ENCODE results near the gene HHIPL1.

The HHIPL1 gene

DNA sequence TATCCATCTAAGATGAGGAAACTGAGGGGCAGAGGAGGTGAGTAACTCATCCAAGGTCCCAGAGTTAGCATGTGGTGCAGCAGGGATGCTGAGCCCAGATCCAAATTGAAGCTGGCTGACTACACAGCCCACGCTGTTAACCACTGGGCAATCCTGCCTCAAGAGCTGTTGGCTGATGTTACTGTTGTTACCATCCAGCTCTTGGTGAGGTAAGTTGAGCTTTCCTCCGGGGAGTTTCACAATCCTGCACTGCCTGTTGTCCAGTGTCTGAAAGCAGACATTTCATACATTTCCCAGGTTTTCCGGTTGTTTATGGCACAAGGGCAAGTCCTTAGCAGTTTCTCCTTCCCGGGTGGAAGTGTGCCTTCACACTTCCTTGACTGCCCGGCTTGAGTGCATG is 53.7 kb downstream of the HHIPL1 start:
- no peak overlapping the region for H4K12ac ChIP-seq (ENCODE audit: low read depth, low read length)
- H3K4me1 ChIP-seq (ENCODE audit: control insufficient read depth in 1 of 2, insufficient read depth in 2 of 2, low read length in 2 of 2), result peaks cover 6 to 14% of the 10 kb centered on the region in 2 experiments
- H3K27ac ChIP-seq (ENCODE audit: low read depth, low read length), result no peak overlapping the region
- no peaks in the 10 kb centered on the region for H3K36me3 ChIP-seq (ENCODE audit: control insufficient read depth in 1 of 2, insufficient read depth in 2 of 2, low read length in 2 of 2)
- no peak overlapping the region for H3K9ac ChIP-seq (ENCODE audit: low read length)
- H3K9me3 ChIP-seq (ENCODE audit: insufficient read depth, low read depth, low read length), result peaks cover 3% of the 10 kb centered on the region
- peaks cover 2% of the 10 kb centered on the region for H3K79me1 ChIP-seq (ENCODE audit: low read length)
- H3K79me2 ChIP-seq (ENCODE audit: control insufficient read depth, insufficient read depth, low read length, poor library complexity), result no peaks in the 10 kb centered on the region
- H3K14ac ChIP-seq (ENCODE audit: low read length), result no peak overlapping the region
- no peak overlapping the region for H3K23ac ChIP-seq (ENCODE audit: low read length)
- H4K91ac ChIP-seq (ENCODE audit: low read depth, low read length), result no peak overlapping the region
- H3K27me3 ChIP-seq (ENCODE audit: insufficient read depth, low read length), result no peaks in the 10 kb centered on the region
- H2BK12ac ChIP-seq (ENCODE audit: low read length), result no peak overlapping the region
- H3K4me3 ChIP-seq (ENCODE audit: low read depth, low read length), result no peak overlapping the region
- DNase-seq, result no peak
- no peak overlapping the region for H2BK120ac ChIP-seq (ENCODE audit: insufficient read depth, low read length, poor library complexity)
- no CpG with 5 or more reads among the region's 5 CpGs for whole genome bisulfite sequencing (ENCODE audit: extremely low coverage, insufficient coverage, insufficient read length)
- no peak overlapping the region for H3K4ac ChIP-seq (ENCODE audit: low read depth, low read length)
- H2AFZ ChIP-seq (ENCODE audit: insufficient read depth, low read length, poor library complexity), result no peak overlapping the region
- no peak overlapping the region for H2AK5ac ChIP-seq (ENCODE audit: low read length)
- H2BK5ac ChIP-seq (ENCODE audit: low read depth, low read length, poor library complexity), result no peak overlapping the region
- no peak overlapping the region for H3K18ac ChIP-seq (ENCODE audit: low read length)
- H4K8ac ChIP-seq (ENCODE audit: low read depth, low read length), result no peak overlapping the region
- H3K4me2 ChIP-seq (ENCODE audit: low read length), result no peak overlapping the region

DNA sequence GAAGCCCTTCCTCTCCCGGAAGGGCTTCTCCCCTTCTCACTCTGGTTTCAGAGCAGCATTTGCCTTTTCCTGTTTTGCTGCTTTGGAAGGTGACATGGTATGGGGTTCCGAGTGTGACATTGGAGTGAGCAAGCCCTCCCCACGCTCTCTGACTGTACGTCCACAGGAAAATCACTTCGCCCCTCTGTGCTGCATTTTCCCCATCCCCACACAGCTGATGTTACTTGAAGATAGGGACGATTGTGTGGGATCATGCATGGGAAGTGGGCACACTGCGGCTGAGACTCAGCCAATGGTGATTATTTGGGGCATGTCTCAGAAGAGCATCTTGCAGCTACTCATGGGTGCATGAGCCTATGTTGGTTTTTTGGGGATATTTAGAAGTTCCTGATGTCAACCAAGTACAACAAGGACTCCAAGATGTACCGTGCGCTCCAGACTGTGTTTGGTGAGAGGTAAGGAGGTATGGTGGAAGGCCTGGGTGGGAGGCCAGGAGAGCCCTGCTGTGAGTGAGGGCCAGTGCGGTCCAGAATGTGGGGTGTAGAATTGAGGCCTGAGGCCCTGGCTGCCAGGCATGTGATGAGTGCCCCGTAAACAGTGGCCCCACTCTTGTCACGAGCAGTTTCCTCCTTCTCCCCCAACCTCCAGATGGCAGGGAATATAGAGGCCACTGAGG is 54.3 kb downstream of the HHIPL1 start:
- Histone ChIP-seq H4K12ac (ENCODE audit: low read depth, low read length) (no peak overlapping the region), H3K79me1 (ENCODE audit: low read length) (peaks cover 2% of the 10 kb centered on the region), H4K91ac (ENCODE audit: low read depth, low read length) (no peak overlapping the region), H2AK5ac (ENCODE audit: low read length) (no peak overlapping the region), H3K4me1 (ENCODE audit: control insufficient read depth in 1 of 2, insufficient read depth in 2 of 2, low read length in 2 of 2) (peaks cover 6 to 14% of the 10 kb centered on the region in 2 experiments), H3K14ac (ENCODE audit: low read length) (no peak overlapping the region), H3K4me3 (ENCODE audit: low read depth, low read length) (no peak overlapping the region), H3K79me2 (ENCODE audit: control insufficient read depth, insufficient read depth, low read length, poor library complexity) (no peaks in the 10 kb centered on the region), H3K27ac (ENCODE audit: low read depth, low read length) (no peak overlapping the region), H3K9me3 (ENCODE audit: insufficient read depth, low read depth, low read length) (peaks cover 5% of the 10 kb centered on the region), H3K36me3 (ENCODE audit: control insufficient read depth in 1 of 2, insufficient read depth in 2 of 2, low read length in 2 of 2) (no peaks in the 10 kb centered on the region), H2AFZ (ENCODE audit: insufficient read depth, low read length, poor library complexity) (no peak overlapping the region), H2BK120ac (ENCODE audit: insufficient read depth, low read length, poor library complexity) (no peak overlapping the region), H4K8ac (ENCODE audit: low read depth, low read length) (no peak overlapping the region), H2BK5ac (ENCODE audit: low read depth, low read length, poor library complexity) (no peak overlapping the region), H2BK12ac (ENCODE audit: low read length) (no peak overlapping the region), H3K23ac (ENCODE audit: low read length) (no peak overlapping the region), H3K4me2 (ENCODE audit: low read length) (no peak overlapping the region), H3K27me3 (ENCODE audit: insufficient read depth, low read length) (no peaks in the 10 kb centered on the region), H3K18ac (ENCODE audit: low read length) (no peak overlapping the region), H3K9ac (ENCODE audit: low read length) (no peak overlapping the region), H3K4ac (ENCODE audit: low read depth, low read length) (no peak overlapping the region)
- no peak for DNase-seq
- no CpG with 5 or more reads among the region's 12 CpGs for WGBS (ENCODE audit: extremely low coverage, insufficient coverage, insufficient read length)

- Histone ChIP-seq H3K4ac (ENCODE audit: low read depth, low read length) (no peak overlapping the region), H2BK5ac (ENCODE audit: low read depth, low read length, poor library complexity) (no peak overlapping the region), H3K9me3 (ENCODE audit: insufficient read depth, low read depth, low read length) (peaks cover 5% of the 10 kb centered on the region), H3K4me1 (ENCODE audit: control insufficient read depth in 1 of 2, insufficient read depth in 2 of 2, low read length in 2 of 2) (peaks cover 6 to 14% of the 10 kb centered on the region in 2 experiments), H3K27me3 (ENCODE audit: insufficient read depth, low read length) (no peaks in the 10 kb centered on the region), H2BK120ac (ENCODE audit: insufficient read depth, low read length, poor library complexity) (no peak overlapping the region), H3K79me2 (ENCODE audit: control insufficient read depth, insufficient read depth, low read length, poor library complexity) (no peaks in the 10 kb centered on the region), H3K4me3 (ENCODE audit: low read depth, low read length) (no peak overlapping the region), H2AK5ac (ENCODE audit: low read length) (no peak overlapping the region), H3K4me2 (ENCODE audit: low read length) (no peak overlapping the region), H3K14ac (ENCODE audit: low read length) (no peak overlapping the region), H3K27ac (ENCODE audit: low read depth, low read length) (no peak overlapping the region), H3K18ac (ENCODE audit: low read length) (no peak overlapping the region), H3K36me3 (ENCODE audit: control insufficient read depth in 1 of 2, insufficient read depth in 2 of 2, low read length in 2 of 2) (no peaks in the 10 kb centered on the region), H4K12ac (ENCODE audit: low read depth, low read length) (no peak overlapping the region), H2AFZ (ENCODE audit: insufficient read depth, low read length, poor library complexity) (no peak overlapping the region), H4K8ac (ENCODE audit: low read depth, low read length) (no peak overlapping the region), H3K79me1 (ENCODE audit: low read length) (peaks cover 2% of the 10 kb centered on the region), H2BK12ac (ENCODE audit: low read length) (no peak overlapping the region), H3K23ac (ENCODE audit: low read length) (no peak overlapping the region), H3K9ac (ENCODE audit: low read length) (no peak overlapping the region), H4K91ac (ENCODE audit: low read depth, low read length) (no peak overlapping the region)
- no CpG with 5 or more reads among the region's 16 CpGs for WGBS (ENCODE audit: extremely low coverage, insufficient coverage, insufficient read length)
- DNase-seq, result no peak
These were observed 54.9 kb downstream of the HHIPL1 start for GRCh38 chr14:99699861-99700260.

DNA sequence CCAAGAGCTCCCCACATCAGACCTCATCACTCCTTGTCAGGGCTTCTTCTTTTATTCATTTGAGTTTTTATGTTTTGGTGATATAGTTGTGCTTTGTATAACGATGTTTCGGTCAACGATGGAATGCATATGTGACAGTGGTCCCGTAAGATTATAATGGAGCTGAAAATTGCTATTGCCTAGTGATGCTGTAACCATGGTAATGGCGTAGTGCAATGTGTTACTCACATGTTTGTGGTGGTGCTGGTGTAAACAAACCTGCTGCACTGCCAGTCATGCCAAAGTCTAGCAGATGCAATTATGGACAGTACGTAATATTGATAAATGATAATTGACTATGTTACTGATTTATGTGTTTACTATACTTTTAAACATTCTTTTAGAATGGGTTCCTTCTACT is 55.5 kb downstream of the HHIPL1 start:
- no peak for DNase-seq
- Histone ChIP-seq H3K27me3 (ENCODE audit: insufficient read depth, low read length) (no peaks in the 10 kb centered on the region), H3K23ac (ENCODE audit: low read length) (no peak overlapping the region), H3K79me2 (ENCODE audit: control insufficient read depth, insufficient read depth, low read length, poor library complexity) (no peaks in the 10 kb centered on the region), H3K9me3 (ENCODE audit: insufficient read depth, low read depth, low read length) (peaks cover 5% of the 10 kb centered on the region), H3K27ac (ENCODE audit: low read depth, low read length) (no peak overlapping the region), H3K4me3 (ENCODE audit: low read depth, low read length) (no peak overlapping the region), H2BK12ac (ENCODE audit: low read length) (no peak overlapping the region), H3K14ac (ENCODE audit: low read length) (no peak overlapping the region), H3K9ac (ENCODE audit: low read length) (no peak overlapping the region), H2AFZ (ENCODE audit: insufficient read depth, low read length, poor library complexity) (no peak overlapping the region), H2BK5ac (ENCODE audit: low read depth, low read length, poor library complexity) (no peak overlapping the region), H2AK5ac (ENCODE audit: low read length) (no peak overlapping the region), H3K4me1 (ENCODE audit: control insufficient read depth in 1 of 2, insufficient read depth in 2 of 2, low read length in 2 of 2) (peaks cover 6 to 14% of the 10 kb centered on the region in 2 experiments), H3K36me3 (ENCODE audit: control insufficient read depth in 1 of 2, insufficient read depth in 2 of 2, low read length in 2 of 2) (no peaks in the 10 kb centered on the region), H2BK120ac (ENCODE audit: insufficient read depth, low read length, poor library complexity) (no peak overlapping the region), H3K18ac (ENCODE audit: low read length) (no peak overlapping the region), H4K8ac (ENCODE audit: low read depth, low read length) (no peak overlapping the region), H4K12ac (ENCODE audit: low read depth, low read length) (no peak overlapping the region), H3K4ac (ENCODE audit: low read depth, low read length) (no peak overlapping the region), H3K4me2 (ENCODE audit: low read length) (no peak overlapping the region), H4K91ac (ENCODE audit: low read depth, low read length) (no peak overlapping the region), H3K79me1 (ENCODE audit: low read length) (peaks cover 2% of the 10 kb centered on the region)
- no CpG with 5 or more reads among the region's 6 CpGs for WGBS (ENCODE audit: extremely low coverage, insufficient coverage, insufficient read length)
